Panc1 (cell line): Measurements from ENCODE around the gene OR51B4.

ENCODE experiments used
- SIN3A ChIP-seq: IDR thresholded peaks from 2 replicates; pipeline ENCODE4 v1.6.1; 2012; ENCODE audit warnings: low read depth, mild to moderate bottlenecking, low read length, moderate library complexity, borderline replicate concordance; ENCODE audit not compliant: insufficient read depth
- TF ChIP-seq, protein P1 (sequence below): fragments of 450-650 bp; IDR thresholded peaks from 2 replicates; pipeline ENCODE4 v1.5.1; 2017; ENCODE audit warnings: mild to moderate bottlenecking

DNA sequence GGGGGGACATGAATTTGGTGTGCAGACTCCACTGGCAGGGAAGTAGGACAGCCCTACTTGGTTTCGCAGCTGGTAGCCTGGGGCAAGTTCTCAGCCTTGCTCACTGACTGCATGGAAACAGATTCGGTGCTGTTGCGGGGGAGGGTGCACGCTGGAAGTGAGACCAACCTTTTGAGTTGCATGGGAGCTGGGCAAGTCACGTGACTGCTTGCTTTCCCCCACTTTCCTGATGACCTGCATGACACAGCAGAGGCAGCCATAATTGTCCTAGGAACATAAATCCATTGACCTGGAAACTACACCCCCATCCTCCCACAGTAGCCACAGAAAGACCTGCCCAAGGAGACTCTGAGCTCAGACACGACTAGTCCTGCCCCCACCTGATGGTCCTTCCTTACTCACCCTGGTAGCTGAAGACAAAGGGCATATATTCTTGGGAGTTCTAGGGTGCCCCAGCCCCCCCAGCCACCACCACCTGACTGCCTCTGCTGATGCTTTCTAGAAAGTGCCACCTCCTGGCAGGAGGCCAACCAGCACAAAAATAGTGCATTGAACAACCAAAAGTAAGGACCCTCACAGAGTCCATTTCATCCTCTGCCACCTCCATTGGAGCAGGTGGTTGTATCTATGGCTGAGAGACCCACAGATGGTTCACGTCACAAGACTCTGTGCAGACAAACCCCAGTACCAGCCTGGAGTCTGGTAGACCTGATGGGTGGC is 43.0 kb downstream of the OR51B4 start:
- TF ChIP-seq, protein P1, sequence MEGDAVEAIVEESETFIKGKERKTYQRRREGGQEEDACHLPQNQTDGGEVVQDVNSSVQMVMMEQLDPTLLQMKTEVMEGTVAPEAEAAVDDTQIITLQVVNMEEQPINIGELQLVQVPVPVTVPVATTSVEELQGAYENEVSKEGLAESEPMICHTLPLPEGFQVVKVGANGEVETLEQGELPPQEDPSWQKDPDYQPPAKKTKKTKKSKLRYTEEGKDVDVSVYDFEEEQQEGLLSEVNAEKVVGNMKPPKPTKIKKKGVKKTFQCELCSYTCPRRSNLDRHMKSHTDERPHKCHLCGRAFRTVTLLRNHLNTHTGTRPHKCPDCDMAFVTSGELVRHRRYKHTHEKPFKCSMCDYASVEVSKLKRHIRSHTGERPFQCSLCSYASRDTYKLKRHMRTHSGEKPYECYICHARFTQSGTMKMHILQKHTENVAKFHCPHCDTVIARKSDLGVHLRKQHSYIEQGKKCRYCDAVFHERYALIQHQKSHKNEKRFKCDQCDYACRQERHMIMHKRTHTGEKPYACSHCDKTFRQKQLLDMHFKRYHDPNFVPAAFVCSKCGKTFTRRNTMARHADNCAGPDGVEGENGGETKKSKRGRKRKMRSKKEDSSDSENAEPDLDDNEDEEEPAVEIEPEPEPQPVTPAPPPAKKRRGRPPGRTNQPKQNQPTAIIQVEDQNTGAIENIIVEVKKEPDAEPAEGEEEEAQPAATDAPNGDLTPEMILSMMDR, result no peak
- TF ChIP-seq SIN3A, result no peak
